Psoas muscle (tissue), 8 donors: ENCODE results near the gene TIRAP. TPM values are rescaled to one million over a fixed set of nuclear protein-coding genes. Genes with fewer than 3 reads are reported as not detected.

ENCODE experiments used
- ATAC-seq, 4 donors: fragments of 200-7000 bp; cut with Tn5 transposase; one replicate each; pipeline ENCODE4 v1.9.1; 2020; ENCODE audit warnings: moderate library complexity in 3 of 4, mild to moderate bottlenecking in 2 of 4
- DNase-seq, 2 donors: peaks; one replicate each; pipeline ENCODE4 v3.0.0-alpha.2; 2020
- H3K27ac ChIP-seq: fragments of 200-600 bp; one replicate; pipeline ENCODE4 v1.8.0; 2022
- H3K27me3 ChIP-seq, 3 donors: fragments of 200-600 bp in 1 of 3; one replicate each; pipeline versions ENCODE4 v1.6.1 to v1.8.0; 2013 to 2022; ENCODE audit warnings: low read length in 2 of 3, mild to moderate bottlenecking in 2 of 3, moderate library complexity in 1 of 3; ENCODE audit not compliant: insufficient read depth in 3 of 3
- H3K36me3 ChIP-seq, 2 donors: fragments of 200-600 bp in 1 of 2; one replicate each; pipeline versions ENCODE4 v1.6.1 to v1.8.0; 2013 to 2022; ENCODE audit warnings: low read depth in 1 of 2, mild to moderate bottlenecking in 1 of 2, moderate library complexity in 1 of 2; ENCODE audit not compliant: insufficient read depth in 1 of 2
- H3K4me1 ChIP-seq: fragments of 200-600 bp; one replicate; pipeline ENCODE4 v1.8.0; 2022
- H3K4me3 ChIP-seq: fragments of 200-600 bp; one replicate; pipeline ENCODE4 v1.8.0; 2022; ENCODE audit warnings: mild to moderate bottlenecking
- H3K9me3 ChIP-seq: fragments of 200-600 bp; one replicate; pipeline ENCODE4 v1.8.0; 2022
- WGBS, 3 donors: extraction: QIAGEN DNeasy Blood & Tissue Kit; methylation state at CpG; one replicate each; pipeline versions ENCODE4 v1.1.6 to v1.1.7; 2013; 5-methylcytosine and 5-hydroxymethylcytosine counted together
- intact Hi-C, 2 donors: fragments of 100-400 bp; cut with DNase I; formaldehyde crosslinking; loops; one replicate each; pipeline versions ENCODE4 v1.11.0 to v1.14.2; 2022
- polyA plus RNA-seq, 3 donors: library from polyadenylated mRNA; stranded (reverse); fragments of 200-250 nt; gene quantifications; one replicate each; pipeline ENCODE4 v1.2.3, GENCODE V29; 2013
- total RNA-seq, 4 donors: library from RNA; stranded (reverse); fragmentation: NEBNext Ultra II Directional in 2 of 4; extraction: Animal tissue kit (Norgen Biotek cat#: 25700) in 2 of 4; gene quantifications; one replicate each; pipeline versions ENCODE4 v1.2.1 to v1.2.4, GENCODE V29; 2021 to 2023
- TF ChIP-seq, protein P1 (sequence below): fragments of 200-600 bp; IDR thresholded peaks from one replicate; pipeline ENCODE4 v1.8.0; 2022; ENCODE audit warnings: antibody characterized with exemption
- donor health status: healthy with polysubstance abuse.
- donor health status: DM: no; HTN: no; CAD: no; lungs with moderate emphysema.
- donor health status: Bipolar disorder and iron deficiency.
- donor health status: healthy.
- donor health status: DM: yes; HTN: yes; CAD: no.
- donor health status: DM: no; HTN: no; CAD: no.
- donor health status: DM: no; HTN: no; CAD: no.
- donor health status: DM: yes; HTN: yes; CAD: no.

TIRAP gene
- total and polyA plus RNA-seq, 7 donors = 3.3 to 9.6 (median 6.0) TPM

GRCh38 chr11:126339863-126340434, 57.1 kb downstream of the TIRAP start:
- ATAC-seq (peak; percentile 20 to 84 (median 58)), DNase-seq (peak; percentile 80 to 91)
- H3K27me3 ChIP-seq = no peaks in the 10 kb centered on the region
- peaks cover 36% of the 10 kb centered on the region for H3K4me1 ChIP-seq
- 35 to 57% (median 54%) methylated on average over 11 of the region's 11 CpGs for WGBS, 3 donors
- H3K27ac ChIP-seq = peak overlapping the region; percentile 20
- H3K4me3 ChIP-seq = no peak overlapping the region
- no peaks in the 10 kb centered on the region for H3K9me3 ChIP-seq
- peaks cover 2 to 29% of the 10 kb centered on the region in 2 donors for H3K36me3 ChIP-seq
- TF ChIP-seq, protein P1, sequence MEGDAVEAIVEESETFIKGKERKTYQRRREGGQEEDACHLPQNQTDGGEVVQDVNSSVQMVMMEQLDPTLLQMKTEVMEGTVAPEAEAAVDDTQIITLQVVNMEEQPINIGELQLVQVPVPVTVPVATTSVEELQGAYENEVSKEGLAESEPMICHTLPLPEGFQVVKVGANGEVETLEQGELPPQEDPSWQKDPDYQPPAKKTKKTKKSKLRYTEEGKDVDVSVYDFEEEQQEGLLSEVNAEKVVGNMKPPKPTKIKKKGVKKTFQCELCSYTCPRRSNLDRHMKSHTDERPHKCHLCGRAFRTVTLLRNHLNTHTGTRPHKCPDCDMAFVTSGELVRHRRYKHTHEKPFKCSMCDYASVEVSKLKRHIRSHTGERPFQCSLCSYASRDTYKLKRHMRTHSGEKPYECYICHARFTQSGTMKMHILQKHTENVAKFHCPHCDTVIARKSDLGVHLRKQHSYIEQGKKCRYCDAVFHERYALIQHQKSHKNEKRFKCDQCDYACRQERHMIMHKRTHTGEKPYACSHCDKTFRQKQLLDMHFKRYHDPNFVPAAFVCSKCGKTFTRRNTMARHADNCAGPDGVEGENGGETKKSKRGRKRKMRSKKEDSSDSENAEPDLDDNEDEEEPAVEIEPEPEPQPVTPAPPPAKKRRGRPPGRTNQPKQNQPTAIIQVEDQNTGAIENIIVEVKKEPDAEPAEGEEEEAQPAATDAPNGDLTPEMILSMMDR = no peak
- intact Hi-C loops = no loop called here

DNA sequence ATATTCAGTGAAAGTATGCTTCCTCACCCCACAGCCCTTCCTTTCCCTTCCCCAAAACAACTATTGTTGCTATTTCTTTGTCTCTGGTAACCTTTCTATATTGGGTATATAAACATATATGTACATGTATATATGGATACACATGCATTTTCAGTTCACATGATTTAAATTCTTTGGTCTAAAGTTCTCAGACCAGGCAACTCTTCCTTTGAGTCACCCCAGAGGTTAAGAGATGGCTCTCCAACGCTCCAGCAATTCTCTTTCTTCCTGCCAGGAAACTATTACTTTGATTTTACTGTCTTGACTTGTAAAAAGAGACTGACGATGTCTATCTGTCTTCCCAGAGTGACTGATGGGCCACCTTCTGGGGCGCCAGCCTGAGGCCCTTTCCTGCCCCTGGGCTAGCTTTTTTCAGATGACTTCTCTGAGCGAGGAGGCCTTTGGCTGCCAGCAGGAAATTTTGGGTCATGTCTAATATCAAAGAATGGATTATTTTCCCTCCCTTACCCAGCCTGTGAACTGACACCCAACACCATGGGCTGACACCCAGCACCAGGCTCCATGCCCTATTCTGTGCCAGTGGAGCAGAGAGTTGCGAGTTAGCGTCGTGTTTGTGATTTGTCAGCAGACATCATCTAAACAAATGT, 58.2 kb downstream of the TIRAP start:
- Histone ChIP-seq H3K4me3 (no peak overlapping the region), H3K27ac (peak overlapping the region; percentile 20), H3K9me3 (no peaks in the 10 kb centered on the region), H3K4me1 (peaks cover 30% of the 10 kb centered on the region), H3K36me3 (peaks cover 2 to 38% of the 10 kb centered on the region in 2 donors), H3K27me3 (no peaks in the 10 kb centered on the region)
- intact Hi-C loops = no loop called here
- TF ChIP-seq, protein P1 = no peak
- DNase-seq = peak in 1 of 2 donors; percentile 34
- ATAC-seq = peak in 3 of 4 donors; percentile 42 to 53 (median 48)
- WGBS, 3 donors = 34 to 58% (median 35%) methylated on average over 7 of the region's 7 CpGs

DNA sequence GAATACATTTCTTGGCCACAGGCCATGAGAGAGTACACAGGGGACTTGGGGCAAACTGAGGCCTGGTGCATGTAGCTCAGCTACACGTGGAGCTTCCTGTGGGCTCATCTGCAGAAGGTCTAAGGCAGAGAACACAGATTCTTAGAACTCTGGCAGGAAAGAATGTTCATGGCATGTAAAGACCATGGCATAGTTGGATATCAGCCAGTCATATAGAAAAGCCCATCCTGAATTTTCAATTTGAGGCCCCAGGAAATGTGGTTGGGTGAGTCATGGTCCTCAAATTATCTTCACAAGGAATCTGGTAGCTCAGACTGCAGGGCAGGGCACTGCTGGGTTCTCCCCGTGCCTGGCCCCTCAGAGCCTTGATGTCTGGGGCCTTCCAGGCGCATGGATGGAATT, 58.9 kb downstream of the TIRAP start:
- ATAC-seq = no peak
- Histone ChIP-seq H3K9me3 (no peaks in the 10 kb centered on the region), H3K36me3 (peaks cover 2 to 38% of the 10 kb centered on the region in 2 donors), H3K4me3 (no peak overlapping the region), H3K27ac (peak overlapping the region; percentile 2), H3K4me1 (peaks cover 30% of the 10 kb centered on the region), H3K27me3 (no peaks in the 10 kb centered on the region)
- intact Hi-C loops = no loop called here
- peak in 1 of 2 donors; percentile 8 for DNase-seq
- 52 to 84% (median 60%) methylated on average over 3 of the region's 3 CpGs for WGBS, 3 donors
- TF ChIP-seq, protein P1 = no peak

DNA sequence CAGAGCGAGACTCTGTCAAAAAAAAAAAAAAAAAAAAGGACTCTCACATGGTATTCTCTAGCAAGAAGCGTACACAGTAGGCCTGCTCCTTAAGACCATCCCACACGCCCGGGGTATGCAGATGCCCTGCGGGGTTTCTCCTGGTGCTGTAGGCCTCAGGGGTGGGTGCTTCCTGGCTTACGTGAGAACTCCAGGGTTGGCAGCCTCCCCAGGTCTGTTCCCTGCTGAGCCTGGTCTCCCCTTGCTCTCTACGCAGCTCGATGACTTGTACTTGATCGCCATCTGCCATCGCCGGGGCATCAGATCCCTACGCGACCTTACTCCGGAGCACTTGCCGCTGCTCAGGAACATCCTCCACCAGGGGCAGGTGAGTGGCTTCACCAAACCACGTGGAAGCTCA, 60.2 kb downstream of the TIRAP start:
- no peak overlapping the region for H3K27ac ChIP-seq
- intact Hi-C loops = no loop called here
- H3K27me3 ChIP-seq = no peaks in the 10 kb centered on the region
- H3K4me3 ChIP-seq = no peak overlapping the region
- WGBS, 3 donors = 95 to 97% (median 96%) methylated on average over 15 to 16 of the region's 16 CpGs
- TF ChIP-seq, protein P1 = no peak
- ATAC-seq (no peak), DNase-seq (peak in 1 of 2 donors; percentile 39)
- no peaks in the 10 kb centered on the region for H3K9me3 ChIP-seq
- peaks cover 2 to 38% of the 10 kb centered on the region in 2 donors for H3K36me3 ChIP-seq
- peaks cover 33% of the 10 kb centered on the region for H3K4me1 ChIP-seq

Other genes starting within 250 kb of the TIRAP start
- gene CDON, start 220.2 kb upstream of the TIRAP start, total RNA-seq = 1 to 10 TPM; 1.3 to 5.6 (median 1.5) TPM
- gene CDON, start 220.2 kb upstream of the TIRAP start, polyA plus RNA-seq = 1 to 10 TPM in 1 of 3 donors, under 1 TPM in 2; 0.63 to 1.0 (median 0.79) TPM
- gene RPUSD4, start 71.4 kb upstream of the TIRAP start, total RNA-seq = 100 to 1,000 TPM in 1 of 4 donors, 10 to 100 TPM in 3; 75.1 to 139 (median 88.7) TPM
- 100 to 1,000 TPM in 1 of 3 donors, 10 to 100 TPM in 2; 61.6 to 128 (median 65.9) TPM for gene RPUSD4, start 71.4 kb upstream of the TIRAP start, polyA plus RNA-seq
- gene FAM118B, start 71.3 kb upstream of the TIRAP start, total RNA-seq = 10 to 100 TPM; 16.4 to 46.7 (median 24.5) TPM
- 10 to 100 TPM; 13.3 to 37.7 (median 15.3) TPM for gene FAM118B, start 71.3 kb upstream of the TIRAP start, polyA plus RNA-seq
- gene SRPRA, start 14.2 kb upstream of the TIRAP start, total RNA-seq = 100 to 1,000 TPM in 1 of 4 donors, 10 to 100 TPM in 3; 54.4 to 105 (median 71.2) TPM
- 10 to 100 TPM; 48.7 to 82.2 (median 76.2) TPM for gene SRPRA, start 14.2 kb upstream of the TIRAP start, polyA plus RNA-seq
- 10 to 100 TPM; 12.3 to 27.7 (median 21.7) TPM for gene FOXRED1, start 13.9 kb upstream of the TIRAP start, total RNA-seq
- gene FOXRED1, start 13.9 kb upstream of the TIRAP start, polyA plus RNA-seq = 10 to 100 TPM; 17.9 to 27.1 (median 18.3) TPM
- gene DCPS, start 21.0 kb downstream of the TIRAP start, total RNA-seq = 10 to 100 TPM; 11.8 to 16.7 (median 14.2) TPM
- 10 to 100 TPM; 12.1 to 20.5 (median 15.5) TPM for gene DCPS, start 21.0 kb downstream of the TIRAP start, polyA plus RNA-seq
- 1 to 10 TPM; 4.1 to 9.3 (median 6.3) TPM for gene ST3GAL4, start 72.6 kb downstream of the TIRAP start, total RNA-seq
- 1 to 10 TPM; 3.5 to 4.7 (median 3.6) TPM for gene ST3GAL4, start 72.6 kb downstream of the TIRAP start, polyA plus RNA-seq